CD8-positive, alpha-beta memory T cell (primary cell): ENCODE results near the gene PDIA6. TPM values are rescaled to one million over a fixed set of nuclear protein-coding genes. Genes with fewer than 3 reads are reported as not detected.

Experiments
- CTCF ChIA-PET: fragments of 350-600 bp; sonication (Branson Sonifier 250); formaldehyde crosslinking; loops from one replicate; lab custom pipeline; 2021; ENCODE audit warnings: antibody characterized with exemption; lab: Charles Lee
- POLR2A ChIA-PET: fragments of 350-600 bp; sonication (Branson Sonifier 250); formaldehyde crosslinking; loops from one replicate; lab custom pipeline; 2021; ENCODE audit warnings: antibody characterized with exemption; lab: Charles Lee
- DNase-seq, 5 donors: peaks; one replicate each; pipeline versions ENCODE4 v3.0.0 to v3.0.0-alpha.2; 2020 to 2022; ENCODE audit warnings: mixed read lengths in 1 of 5
- H3K27ac ChIP-seq: one replicate; pipeline ENCODE4 v1.7.0; 2013; ENCODE audit warnings: low read depth, mild to moderate bottlenecking, low read length, moderate library complexity
- H3K27me3 ChIP-seq: 2 replicates; pipeline ENCODE4 v1.7.0; 2013; ENCODE audit warnings: low read length, mild to moderate bottlenecking; ENCODE audit not compliant: insufficient read depth, poor library complexity, severe bottlenecking
- H3K36me3 ChIP-seq: 2 replicates; pipeline ENCODE4 v1.7.0; 2013; ENCODE audit warnings: mild to moderate bottlenecking, low read length, moderate library complexity; ENCODE audit not compliant: insufficient read depth
- H3K4me1 ChIP-seq: 2 replicates; pipeline ENCODE4 v1.7.0; 2013; ENCODE audit warnings: mild to moderate bottlenecking, low read length, moderate library complexity; ENCODE audit not compliant: insufficient read depth
- H3K4me3 ChIP-seq: 2 replicates; pipeline ENCODE4 v1.7.0; 2013; ENCODE audit warnings: mild to moderate bottlenecking, low read length
- H3K9me3 ChIP-seq: 2 replicates; pipeline ENCODE4 v1.7.0; 2013; ENCODE audit warnings: mild to moderate bottlenecking, low read length
- H3K27ac Mint-ChIP-seq, 8 donors: one replicate each; pipeline ENCODE4 v1.8.0; 2020 to 2021; ENCODE audit warnings: mixed read lengths in 8 of 8, mild to moderate bottlenecking in 6 of 8, inconsistent platforms in 3 of 8, moderate library complexity in 3 of 8
- H3K27me3 Mint-ChIP-seq, 2 donors: one replicate each; pipeline ENCODE4 v1.8.0; 2020 to 2021; ENCODE audit warnings: mixed read lengths in 2 of 2, mild to moderate bottlenecking in 1 of 2, moderate library complexity in 1 of 2
- H3K36me3 Mint-ChIP-seq, 3 donors: one replicate each; pipeline ENCODE4 v1.8.0; 2020 to 2021; ENCODE audit warnings: mixed read lengths in 3 of 3, inconsistent platforms in 1 of 3, mild to moderate bottlenecking in 1 of 3
- H3K4me1 Mint-ChIP-seq, 3 donors: one replicate each; pipeline ENCODE4 v1.8.0; 2020 to 2021; ENCODE audit warnings: mixed read lengths in 3 of 3, inconsistent platforms in 1 of 3, mild to moderate bottlenecking in 1 of 3
- H3K4me3 Mint-ChIP-seq, 7 donors: one replicate each; pipeline ENCODE4 v1.8.0; 2020 to 2021; ENCODE audit warnings: mixed read lengths in 7 of 7, mild to moderate bottlenecking in 6 of 7, moderate library complexity in 4 of 7, inconsistent platforms in 2 of 7
- H3K9me3 Mint-ChIP-seq, 5 donors: one replicate each; pipeline ENCODE4 v1.8.0; 2020 to 2022; ENCODE audit warnings: mixed read lengths in 5 of 5, mild to moderate bottlenecking in 3 of 5, moderate library complexity in 2 of 5, inconsistent platforms in 1 of 5
- polyA plus RNA-seq: library from polyadenylated mRNA; unstranded; fragments of 300-500 nt; fragmentation: Illumina TruSeq; gene quantifications from one replicate; pipeline ENCODE4 v1.2.3, GENCODE V29; 2021
- total RNA-seq, 2 experiments: library from RNA; stranded (reverse); gene quantifications; one replicate each; pipeline ENCODE4 v1.2.3, GENCODE V29; 2021

PDIA6 gene
- total and polyA plus RNA-seq, 3 experiments from 2014 or later: 158 to 181 (median 178) TPM

DNA sequence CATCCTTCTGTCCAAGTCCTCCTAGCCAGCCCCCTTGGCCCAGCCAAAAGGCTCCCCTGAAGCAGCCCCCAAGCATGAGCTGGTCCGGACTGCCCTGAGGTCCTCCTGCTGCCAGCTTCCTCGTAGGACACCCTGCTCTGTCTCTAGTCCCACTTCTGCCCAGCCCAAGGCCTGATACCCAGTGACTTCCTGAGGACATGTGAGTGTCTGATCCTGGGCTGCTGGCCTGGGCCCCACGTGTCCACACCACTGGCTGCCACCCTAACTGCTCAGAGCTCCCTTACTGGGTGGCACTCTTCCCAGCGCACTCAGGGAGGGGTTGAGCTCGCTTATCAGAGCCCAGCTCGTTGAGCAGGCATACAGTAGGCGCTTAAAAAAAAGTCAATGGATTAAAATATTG, 34.4 kb upstream of the PDIA6 start:
- Mint-ChIP-seq H3K4me1 (no peaks in the 10 kb centered on the region), H3K27ac (no peak overlapping the region), H3K9me3 (peaks cover 2 to 9% (median 7%) of the 10 kb centered on the region in 5 donors), H3K4me3 (no peak overlapping the region), H3K27me3 (peaks cover 2 to 29% of the 10 kb centered on the region in 2 donors), H3K36me3 (peaks cover 0 to 10% (median 0%) of the 10 kb centered on the region in 3 donors)
- no peak overlapping the region for H3K27ac ChIP-seq
- H3K9me3 ChIP-seq: no peaks in the 10 kb centered on the region
- ChIA-PET POLR2A (no interaction called here), CTCF (interaction anchor here (1.1 to 1.8 kb wide), 4 partner anchors 11 to 54 kb away, joined by 3 to 6 read pairs (median 3); no protein-coding TSS in a partner anchor)
- no peak for DNase-seq
- H3K4me3 ChIP-seq: no peak overlapping the region
- H3K36me3 ChIP-seq: no peaks in the 10 kb centered on the region
- no peaks in the 10 kb centered on the region for H3K27me3 ChIP-seq
- no peaks in the 10 kb centered on the region for H3K4me1 ChIP-seq

DNA sequence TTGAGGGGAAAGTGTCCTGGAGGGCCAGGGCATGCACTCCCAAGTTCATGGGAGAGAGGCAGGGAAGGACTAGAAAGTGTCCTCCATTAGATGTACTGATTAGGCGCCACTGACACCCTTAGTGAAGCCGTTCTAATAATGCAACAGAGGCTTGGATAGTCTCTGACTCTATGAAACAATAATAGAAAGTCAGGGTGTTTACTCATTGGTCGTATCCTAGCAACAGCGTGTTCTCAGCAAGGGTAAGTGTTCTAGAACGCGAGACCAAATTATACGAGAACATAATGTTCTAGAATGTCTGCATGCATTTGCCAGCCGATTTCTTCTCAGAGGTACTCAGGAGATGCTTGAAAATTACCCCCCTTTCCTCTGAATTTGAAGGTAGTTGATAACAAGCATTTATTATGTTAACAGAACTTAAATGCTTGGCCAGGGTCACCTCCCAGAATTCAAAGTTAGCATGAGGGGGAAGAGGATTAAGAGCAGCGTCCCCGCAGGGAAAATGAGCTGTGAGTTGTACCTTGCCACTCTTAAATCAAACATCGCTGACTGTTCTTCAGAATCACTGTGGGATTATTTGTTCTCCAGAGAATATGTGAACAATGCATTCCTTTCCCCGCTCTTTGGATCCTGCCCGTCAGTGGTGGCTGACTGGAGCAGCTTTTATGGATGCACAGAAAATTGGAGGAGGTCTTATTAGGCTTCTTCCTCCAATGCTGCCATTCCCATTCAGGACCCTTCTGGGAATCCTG, 33.7 kb upstream of the PDIA6 start:
- POLR2A ChIA-PET: no interaction called here
- Mint-ChIP-seq H3K27ac (no peak overlapping the region), H3K36me3 (peaks cover 0 to 14% (median 0%) of the 10 kb centered on the region in 3 donors), H3K4me3 (no peak overlapping the region), H3K9me3 (peaks cover 7 to 15% (median 14%) of the 10 kb centered on the region in 5 donors), H3K27me3 (peaks cover 4 to 29% of the 10 kb centered on the region in 2 donors), H3K4me1 (no peaks in the 10 kb centered on the region)
- Histone ChIP-seq H3K36me3 (no peaks in the 10 kb centered on the region), H3K4me3 (no peak overlapping the region), H3K9me3 (no peaks in the 10 kb centered on the region), H3K4me1 (no peaks in the 10 kb centered on the region), H3K27ac (no peak overlapping the region), H3K27me3 (no peaks in the 10 kb centered on the region)
- CTCF ChIA-PET: interaction anchor here (1.3 to 1.8 kb wide), 2 partner anchors 14 to 55 kb away, joined by 3 to 6 read pairs; no protein-coding TSS in a partner anchor
- DNase-seq: no peak

DNA sequence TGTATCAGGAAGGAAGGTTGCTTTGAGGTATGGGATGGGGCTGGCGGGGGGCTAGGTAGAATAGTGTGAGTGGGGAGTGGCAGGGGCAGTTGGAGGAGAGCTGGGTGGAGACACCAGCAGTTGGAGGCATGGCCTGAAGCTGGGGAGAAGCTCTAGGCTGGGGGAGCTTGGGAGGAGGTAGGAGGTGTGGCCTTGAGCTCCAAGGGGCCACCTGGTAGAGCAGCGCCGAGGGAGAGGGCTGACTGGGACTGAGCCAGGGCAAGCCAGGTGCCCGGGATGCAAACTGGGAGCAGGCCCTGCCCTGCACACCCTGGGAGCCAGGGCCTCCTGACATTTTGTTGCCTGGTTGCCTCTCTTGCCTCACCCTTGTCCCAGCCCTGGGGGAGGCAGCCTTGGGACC, 33.1 kb upstream of the PDIA6 start:
- Histone ChIP-seq H3K4me1 (no peaks in the 10 kb centered on the region), H3K9me3 (peaks cover 6% of the 10 kb centered on the region), H3K36me3 (no peaks in the 10 kb centered on the region), H3K27ac (no peak overlapping the region), H3K27me3 (no peaks in the 10 kb centered on the region), H3K4me3 (no peak overlapping the region)
- Mint-ChIP-seq H3K27me3 (peaks cover 4 to 32% of the 10 kb centered on the region in 2 donors), H3K27ac (no peak overlapping the region), H3K36me3 (peaks cover 0 to 20% (median 2%) of the 10 kb centered on the region in 3 donors), H3K9me3 (peaks cover 13 to 22% (median 19%) of the 10 kb centered on the region in 5 donors), H3K4me3 (no peak overlapping the region), H3K4me1 (no peaks in the 10 kb centered on the region)
- CTCF ChIA-PET: no interaction called here
- DNase-seq: no peak
- POLR2A ChIA-PET: no interaction called here

DNA sequence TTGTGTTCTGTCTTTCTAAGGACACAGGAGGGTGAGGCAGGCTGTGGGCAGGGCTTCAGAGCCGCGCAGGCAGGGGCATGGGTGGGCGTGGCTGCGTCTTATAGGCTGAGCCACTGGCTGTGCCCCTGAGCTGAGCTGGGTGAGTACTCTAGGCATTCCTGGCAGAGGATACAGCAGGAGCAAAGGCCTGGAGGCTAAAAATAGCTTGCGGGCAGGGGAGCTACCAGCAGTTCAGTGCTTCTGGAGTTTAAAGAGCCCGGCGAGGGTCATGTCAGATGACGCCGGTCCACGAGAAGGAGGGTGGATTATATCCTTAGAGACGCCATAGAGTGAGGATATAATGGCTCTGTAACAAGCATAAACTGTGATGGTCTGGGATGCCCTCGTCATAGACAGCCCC, 31.5 kb upstream of the PDIA6 start:
- DNase-seq: no peak
- no peaks in the 10 kb centered on the region for H3K27me3 ChIP-seq
- no peaks in the 10 kb centered on the region for H3K4me1 Mint-ChIP-seq
- H3K9me3 ChIP-seq: peaks cover 8% of the 10 kb centered on the region
- no peak overlapping the region for H3K27ac ChIP-seq
- H3K36me3 Mint-ChIP-seq: peaks cover 0 to 23% (median 2%) of the 10 kb centered on the region in 3 donors
- ChIA-PET POLR2A (no interaction called here), CTCF (interaction anchor here (0.8 kb wide), 1 partner anchor 12 kb away, joined by 4 read pairs; no protein-coding TSS in a partner anchor)
- no peak overlapping the region for H3K27ac Mint-ChIP-seq
- no peak overlapping the region for H3K4me3 ChIP-seq
- H3K4me1 ChIP-seq: no peaks in the 10 kb centered on the region
- H3K4me3 Mint-ChIP-seq: no peak overlapping the region
- H3K9me3 Mint-ChIP-seq: peaks cover 20 to 31% (median 28%) of the 10 kb centered on the region in 5 donors
- no peaks in the 10 kb centered on the region for H3K36me3 ChIP-seq
- H3K27me3 Mint-ChIP-seq: peaks cover 15 to 41% of the 10 kb centered on the region in 2 donors

DNA sequence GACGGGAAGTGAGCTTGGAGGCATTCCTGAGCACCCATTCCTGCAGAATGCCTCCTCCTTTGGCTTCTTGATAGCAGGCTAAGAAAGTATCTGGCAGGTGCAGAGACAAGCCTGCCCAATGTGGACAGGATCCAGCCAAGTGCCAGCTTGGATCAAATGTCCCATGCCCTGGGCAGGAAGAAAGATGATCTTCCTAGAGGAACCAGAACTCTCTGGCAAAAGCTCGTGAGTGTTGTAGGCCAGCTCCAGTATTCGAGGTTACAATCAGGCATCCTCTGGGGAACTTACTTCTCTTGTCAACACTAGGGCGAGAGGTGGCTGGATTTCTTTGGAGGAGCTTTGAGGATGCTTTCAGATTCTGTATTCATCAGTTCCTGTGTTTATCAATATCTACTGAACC, 29.9 kb upstream of the PDIA6 start:
- no peaks in the 10 kb centered on the region for H3K4me1 Mint-ChIP-seq
- Histone ChIP-seq H3K9me3 (peaks cover 8% of the 10 kb centered on the region), H3K4me1 (no peaks in the 10 kb centered on the region), H3K27me3 (no peaks in the 10 kb centered on the region), H3K4me3 (no peak overlapping the region), H3K27ac (no peak overlapping the region), H3K36me3 (no peaks in the 10 kb centered on the region)
- H3K4me3 Mint-ChIP-seq: no peak overlapping the region
- no peak overlapping the region for H3K27ac Mint-ChIP-seq
- H3K36me3 Mint-ChIP-seq: peaks cover 0 to 23% (median 2%) of the 10 kb centered on the region in 3 donors
- CTCF ChIA-PET: interaction anchor here (1.9 kb wide), 1 partner anchor 11 kb away, joined by 16 read pairs; no protein-coding TSS in a partner anchor
- H3K9me3 Mint-ChIP-seq: peaks cover 20 to 31% (median 28%) of the 10 kb centered on the region in 5 donors
- peaks cover 21 to 53% of the 10 kb centered on the region in 2 donors for H3K27me3 Mint-ChIP-seq
- POLR2A ChIA-PET: no interaction called here
- DNase-seq: no peak

DNA sequence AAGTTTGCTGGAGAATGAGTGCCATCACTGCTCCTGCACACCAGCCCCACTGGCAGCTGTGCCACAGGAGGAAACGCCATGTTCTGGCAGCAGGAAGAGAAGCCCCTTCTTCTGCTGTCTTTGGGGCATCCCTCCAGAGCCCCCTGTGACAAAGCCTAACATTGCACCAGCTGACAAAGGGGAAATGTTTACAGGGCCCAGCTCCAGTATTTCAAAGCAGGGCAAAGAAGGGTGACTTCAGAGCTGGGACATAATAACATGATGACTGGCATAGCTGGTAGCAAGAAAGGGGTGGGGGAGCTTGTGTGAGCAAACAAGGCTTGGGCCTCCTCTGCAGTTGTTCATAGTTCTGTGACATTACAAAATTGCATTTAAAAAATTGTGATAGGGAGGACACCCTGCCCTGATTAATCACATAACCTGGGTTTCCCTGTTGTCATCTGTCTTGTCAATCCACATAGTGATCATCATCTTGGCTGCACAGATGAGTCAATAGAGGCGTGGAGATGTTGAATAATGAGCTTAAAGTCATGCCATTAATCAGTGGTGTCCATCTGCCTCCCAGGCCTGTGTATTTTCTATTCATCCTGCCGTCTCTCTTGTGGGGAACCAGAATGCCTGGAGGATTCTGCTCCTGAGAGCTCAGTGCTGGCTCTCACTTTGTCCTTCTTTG, 29.1 kb upstream of the PDIA6 start:
- Mint-ChIP-seq H3K4me1 (no peaks in the 10 kb centered on the region), H3K27me3 (peaks cover 21 to 60% of the 10 kb centered on the region in 2 donors), H3K36me3 (peaks cover 0 to 23% (median 2%) of the 10 kb centered on the region in 3 donors), H3K4me3 (no peak overlapping the region), H3K9me3 (peaks cover 20 to 31% (median 28%) of the 10 kb centered on the region in 5 donors), H3K27ac (peak overlapping the region in 1 of 8 donors; percentile 5)
- POLR2A ChIA-PET: no interaction called here
- H3K27ac ChIP-seq: no peak overlapping the region
- H3K9me3 ChIP-seq: peaks cover 8% of the 10 kb centered on the region
- H3K4me3 ChIP-seq: no peak overlapping the region
- H3K27me3 ChIP-seq: no peaks in the 10 kb centered on the region
- no peak for DNase-seq
- CTCF ChIA-PET: interaction anchor here (1.2 to 1.9 kb wide), 3 partner anchors 10 to 288 kb away, joined by 3 to 16 read pairs (median 4); no protein-coding TSS in a partner anchor
- H3K36me3 ChIP-seq: no peaks in the 10 kb centered on the region
- H3K4me1 ChIP-seq: no peaks in the 10 kb centered on the region

DNA sequence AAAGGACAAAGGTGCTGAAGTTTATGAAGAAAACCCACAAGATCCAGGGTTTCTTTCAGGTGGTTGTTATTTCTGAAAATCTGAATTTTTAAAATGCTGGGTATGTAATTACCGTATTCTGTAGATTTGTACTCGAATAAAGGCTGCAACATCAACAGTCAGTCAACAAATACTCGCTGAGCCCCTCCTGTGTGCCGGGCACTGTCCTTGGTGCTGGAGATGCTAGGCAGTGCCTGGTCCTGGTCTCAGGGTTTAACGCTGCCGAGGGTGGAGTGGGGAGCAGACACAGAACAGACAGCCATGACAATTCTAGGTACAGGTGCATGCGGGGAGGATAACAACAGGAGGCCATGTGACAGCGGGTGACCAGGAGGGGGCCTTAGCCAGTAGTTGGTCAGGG, 27.2 kb upstream of the PDIA6 start:
- Histone ChIP-seq H3K27ac (no peak overlapping the region), H3K27me3 (no peaks in the 10 kb centered on the region), H3K36me3 (no peaks in the 10 kb centered on the region), H3K4me1 (peaks cover 6% of the 10 kb centered on the region), H3K9me3 (peaks cover 8% of the 10 kb centered on the region), H3K4me3 (no peak overlapping the region)
- Mint-ChIP-seq H3K27me3 (peaks cover 20 to 54% of the 10 kb centered on the region in 2 donors), H3K9me3 (peaks cover 20 to 31% (median 28%) of the 10 kb centered on the region in 5 donors), H3K36me3 (peaks cover 0 to 23% (median 2%) of the 10 kb centered on the region in 3 donors), H3K27ac (no peak overlapping the region), H3K4me3 (no peak overlapping the region), H3K4me1 (no peaks in the 10 kb centered on the region)
- ChIA-PET CTCF (no interaction called here), POLR2A (no interaction called here)
- DNase-seq: no peak
